Parathyroid adenoma (tissue), 2 donors: ENCODE measurements around the gene EEFSEC.

Source experiments
- H2AFZ ChIP-seq: fragments of 300-600 bp; sonication (generic); one replicate; pipeline ENCODE4 v1.7.0; 2017; ENCODE audit warnings: antibody characterized with exemption, mild to moderate bottlenecking
- H3K27ac ChIP-seq: fragments of 300-600 bp; sonication (generic); one replicate; pipeline ENCODE4 v1.7.0; 2017
- H3K27me3 ChIP-seq: fragments of 300-600 bp; sonication (generic); one replicate; pipeline ENCODE4 v1.7.0; 2017; ENCODE audit warnings: low read length; ENCODE audit not compliant: control insufficient read depth, insufficient read depth
- H3K36me3 ChIP-seq: fragments of 300-600 bp; sonication (generic); one replicate; pipeline ENCODE4 v1.7.0; 2017; ENCODE audit warnings: low read length; ENCODE audit not compliant: control insufficient read depth, insufficient read depth
- H3K4me1 ChIP-seq: fragments of 300-600 bp; sonication (generic); one replicate; pipeline ENCODE4 v1.7.0; 2017; ENCODE audit warnings: control low read depth
- H3K4me2 ChIP-seq: fragments of 300-600 bp; sonication (generic); one replicate; pipeline ENCODE4 v1.7.0; 2017; ENCODE audit warnings: low read length
- H3K4me3 ChIP-seq: fragments of 300-600 bp; sonication (generic); one replicate; pipeline ENCODE4 v1.7.0; 2017; ENCODE audit warnings: low read depth, low read length
- H3K79me2 ChIP-seq: fragments of 300-600 bp; sonication (generic); one replicate; pipeline ENCODE4 v1.7.0; 2017; ENCODE audit warnings: control low read depth
- H3K9ac ChIP-seq: fragments of 300-600 bp; sonication (generic); one replicate; pipeline ENCODE4 v1.7.0; 2017; ENCODE audit warnings: mild to moderate bottlenecking
- H3K9me3 ChIP-seq: fragments of 300-600 bp; sonication (generic); one replicate; pipeline ENCODE4 v1.7.0; 2017; ENCODE audit warnings: low read length; ENCODE audit not compliant: control insufficient read depth
- CTCF ChIP-seq: fragments of 300-600 bp; sonication (generic); IDR thresholded peaks from one replicate; pipeline ENCODE4 v1.7.0; 2017; ENCODE audit warnings: antibody characterized with exemption, mild to moderate bottlenecking
- donor health status: primary hyperparathyroidism.

EEFSEC gene

GRCh38 chr3:128445357-128445756 lies 292.1 kb downstream of the EEFSEC start:
- Histone ChIP-seq H3K4me2 (no peak overlapping the region), H3K9me3 (no peaks in the 10 kb centered on the region), H3K9ac (no peak overlapping the region), H3K79me2 (no peaks in the 10 kb centered on the region), H3K36me3 (no peaks in the 10 kb centered on the region), H2AFZ (no peak overlapping the region), H3K4me3 (no peak overlapping the region), H3K27ac (no peak overlapping the region), H3K27me3 (no peaks in the 10 kb centered on the region), H3K4me1 (no peaks in the 10 kb centered on the region)
- TF ChIP-seq CTCF, result no peak

GRCh38 chr3:128446821-128447220 lies 293.5 kb downstream of the EEFSEC start:
- no peaks in the 10 kb centered on the region for H3K79me2 ChIP-seq
- no peak overlapping the region for H3K27ac ChIP-seq
- H3K36me3 ChIP-seq, result no peaks in the 10 kb centered on the region
- no peak overlapping the region for H3K9ac ChIP-seq
- no peak for TF ChIP-seq CTCF
- H3K4me3 ChIP-seq, result no peak overlapping the region
- H3K4me1 ChIP-seq, result no peaks in the 10 kb centered on the region
- no peak overlapping the region for H2AFZ ChIP-seq
- H3K27me3 ChIP-seq, result no peaks in the 10 kb centered on the region
- H3K4me2 ChIP-seq, result no peak overlapping the region
- no peaks in the 10 kb centered on the region for H3K9me3 ChIP-seq

GRCh38 chr3:128447561-128448013 lies 294.3 kb downstream of the EEFSEC start:
- Histone ChIP-seq H3K9ac (no peak overlapping the region), H3K36me3 (no peaks in the 10 kb centered on the region), H3K4me2 (no peak overlapping the region), H3K4me3 (no peak overlapping the region), H3K4me1 (no peaks in the 10 kb centered on the region), H2AFZ (no peak overlapping the region), H3K27me3 (no peaks in the 10 kb centered on the region), H3K9me3 (no peaks in the 10 kb centered on the region), H3K27ac (no peak overlapping the region), H3K79me2 (no peaks in the 10 kb centered on the region)
- TF ChIP-seq CTCF, result no peak

- H2AFZ ChIP-seq, result no peak overlapping the region
- H3K4me1 ChIP-seq, result no peaks in the 10 kb centered on the region
- H3K4me2 ChIP-seq, result no peak overlapping the region
- H3K9ac ChIP-seq, result no peak overlapping the region
- H3K27ac ChIP-seq, result no peak overlapping the region
- no peaks in the 10 kb centered on the region for H3K36me3 ChIP-seq
- H3K79me2 ChIP-seq, result no peaks in the 10 kb centered on the region
- TF ChIP-seq CTCF, result no peak
- no peak overlapping the region for H3K4me3 ChIP-seq
- H3K27me3 ChIP-seq, result no peaks in the 10 kb centered on the region
- no peaks in the 10 kb centered on the region for H3K9me3 ChIP-seq
Observed at GRCh38 chr3:128448491-128448890, 295.2 kb downstream of the EEFSEC start.

GRCh38 chr3:128449111-128449638 lies 295.9 kb downstream of the EEFSEC start:
- Histone ChIP-seq H3K79me2 (no peaks in the 10 kb centered on the region), H3K9me3 (no peaks in the 10 kb centered on the region), H3K9ac (no peak overlapping the region), H2AFZ (no peak overlapping the region), H3K4me1 (no peaks in the 10 kb centered on the region), H3K27me3 (no peaks in the 10 kb centered on the region), H3K36me3 (no peaks in the 10 kb centered on the region), H3K27ac (no peak overlapping the region), H3K4me3 (no peak overlapping the region), H3K4me2 (no peak overlapping the region)
- no peak for TF ChIP-seq CTCF
